HPDE6-E6E7 (cell line): Measurements from ENCODE around the gene MGMT.

Experiments
- DNase-seq: peaks from one replicate; pipeline ENCODE4 v3.0.0; 2011; ENCODE audit warnings: missing footprints; ENCODE audit errors: extremely low spot score

The MGMT gene

GRCh38 chr10:129709627-129710509, 242.8 kb downstream of the MGMT start:
- DNase-seq: no peak

- no peak for DNase-seq
Observed at GRCh38 chr10:129710510-129710847, 243.4 kb downstream of the MGMT start.

GRCh38 chr10:129711291-129711690, 244.2 kb downstream of the MGMT start:
- no peak for DNase-seq

GRCh38 chr10:129712000-129712399, 245.0 kb downstream of the MGMT start:
- DNase-seq: no peak

GRCh38 chr10:129713659-129714265, 246.7 kb downstream of the MGMT start:
- DNase-seq: no peak

- no peak for DNase-seq
Observed at GRCh38 chr10:129715805-129716204, 248.8 kb downstream of the MGMT start.

GRCh38 chr10:129716211-129716681, 249.2 kb downstream of the MGMT start:
- DNase-seq: no peak

- DNase-seq: no peak
Observed at GRCh38 chr10:129716881-129717280, 249.8 kb downstream of the MGMT start.

- no peak for DNase-seq
Observed at GRCh38 chr10:129717816-129718547, 250.9 kb downstream of the MGMT start.

GRCh38 chr10:129718548-129719414, 251.7 kb downstream of the MGMT start:
- DNase-seq: no peak

- DNase-seq: no peak
Observed at GRCh38 chr10:129719415-129719739, 252.3 kb downstream of the MGMT start.

GRCh38 chr10:129719889-129720590, 253.0 kb downstream of the MGMT start:
- DNase-seq: no peak

- DNase-seq: no peak
Observed at GRCh38 chr10:129725011-129725410, 258.0 kb downstream of the MGMT start.

GRCh38 chr10:129725482-129725881, 258.4 kb downstream of the MGMT start:
- DNase-seq: no peak

- no peak for DNase-seq
Observed at GRCh38 chr10:129725890-129726631, 259.0 kb downstream of the MGMT start.

GRCh38 chr10:129727071-129727470, 260.0 kb downstream of the MGMT start:
- DNase-seq: no peak

GRCh38 chr10:129727495-129727894, 260.5 kb downstream of the MGMT start:
- no peak for DNase-seq

GRCh38 chr10:129728246-129728820, 261.3 kb downstream of the MGMT start:
- DNase-seq: no peak

GRCh38 chr10:129728905-129729795, 262.1 kb downstream of the MGMT start:
- DNase-seq: no peak
